ENCODE data around the gene FUT7. TPM values are rescaled to one million over a fixed set of nuclear protein-coding genes. Genes with fewer than 3 reads are reported as not detected.

FUT7 gene
- total and polyA plus RNA-seq, 2 of the 13 experiments (the other 11 are each of a cell fraction or from before 2014, with no cell fraction given): 0.05 TPM; not detected in 1

DNA sequence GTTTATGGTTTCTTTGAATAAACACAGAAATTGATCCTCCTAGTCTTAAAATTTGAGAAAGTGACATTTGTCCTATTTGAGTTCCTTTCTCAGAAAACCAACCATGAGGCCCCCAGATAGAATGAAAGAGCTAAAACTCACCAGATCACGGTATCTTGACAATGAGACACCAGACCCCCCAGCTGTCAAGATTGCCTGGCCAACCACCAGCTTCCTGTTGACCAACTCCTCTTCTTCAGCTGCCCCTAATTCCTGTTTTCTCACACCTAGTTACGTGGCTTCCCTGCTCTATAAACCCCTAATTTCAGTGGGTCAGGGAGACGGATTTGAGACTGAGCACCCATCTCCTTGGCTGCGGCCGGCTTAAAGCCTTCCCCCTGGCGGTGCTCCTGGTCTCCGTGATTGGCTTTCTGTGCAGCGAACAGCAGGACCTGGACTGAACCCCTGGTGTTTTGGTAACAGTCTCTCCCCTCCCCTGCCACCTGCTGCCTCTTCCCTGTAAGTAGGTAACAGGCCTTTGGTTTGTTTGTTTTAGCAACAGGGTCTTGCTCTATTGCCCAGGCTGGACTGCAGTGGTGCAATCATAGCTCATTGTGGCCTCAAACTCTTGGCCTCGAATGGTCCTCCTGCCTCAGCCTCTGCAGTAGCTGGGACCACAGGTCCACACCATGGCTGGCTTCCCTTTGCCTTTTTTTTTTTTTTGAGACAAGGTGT is 26.8 kb upstream of the FUT7 start (continued):
- TF ChIP-seq, protein P1, sequence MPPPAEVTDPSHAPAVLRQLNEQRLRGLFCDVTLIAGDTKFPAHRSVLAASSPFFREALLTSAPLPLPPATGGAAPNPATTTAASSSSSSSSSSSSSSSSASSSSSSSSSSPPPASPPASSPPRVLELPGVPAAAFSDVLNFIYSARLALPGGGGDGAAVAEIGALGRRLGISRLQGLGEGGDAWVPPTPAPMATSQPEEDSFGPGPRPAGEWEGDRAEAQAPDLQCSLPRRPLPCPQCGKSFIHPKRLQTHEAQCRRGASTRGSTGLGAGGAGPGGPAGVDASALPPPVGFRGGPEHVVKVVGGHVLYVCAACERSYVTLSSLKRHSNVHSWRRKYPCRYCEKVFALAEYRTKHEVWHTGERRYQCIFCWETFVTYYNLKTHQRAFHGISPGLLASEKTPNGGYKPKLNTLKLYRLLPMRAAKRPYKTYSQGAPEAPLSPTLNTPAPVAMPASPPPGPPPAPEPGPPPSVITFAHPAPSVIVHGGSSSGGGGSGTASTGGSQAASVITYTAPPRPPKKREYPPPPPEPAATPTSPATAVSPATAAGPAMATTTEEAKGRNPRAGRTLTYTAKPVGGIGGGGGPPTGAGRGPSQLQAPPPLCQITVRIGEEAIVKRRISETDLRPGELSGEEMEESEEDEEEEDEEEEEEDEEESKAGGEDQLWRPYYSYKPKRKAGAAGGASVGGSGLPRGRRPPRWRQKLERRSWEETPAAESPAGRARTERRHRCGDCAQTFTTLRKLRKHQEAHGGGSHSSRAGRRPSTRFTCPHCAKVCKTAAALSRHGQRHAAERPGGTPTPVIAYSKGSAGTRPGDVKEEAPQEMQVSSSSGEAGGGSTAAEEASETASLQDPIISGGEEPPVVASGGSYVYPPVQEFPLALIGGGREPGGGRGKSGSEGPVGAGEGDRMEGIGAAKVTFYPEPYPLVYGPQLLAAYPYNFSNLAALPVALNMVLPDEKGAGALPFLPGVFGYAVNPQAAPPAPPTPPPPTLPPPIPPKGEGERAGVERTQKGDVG (CRISPR knock-in tag; IDR thresholded peaks at IDR 0.05; ENCODE audit: borderline replicate concordance): no peak
- no peak for TF ChIP-seq GLI4 (CRISPR knock-in tag; IDR thresholded peaks at IDR 0.05; ENCODE audit: borderline replicate concordance)
- TF ChIP-seq ZNF83 (CRISPR knock-in tag; IDR thresholded peaks at IDR 0.05; ENCODE audit: borderline replicate concordance): no peak
- TF ChIP-seq ZNF670 (CRISPR knock-in tag; IDR thresholded peaks at IDR 0.05; ENCODE audit: borderline replicate concordance): no peak
- TF ChIP-seq RNF2 (conservative IDR thresholded peaks at IDR 0.05; ENCODE audit: low read depth): no peak
- peak; percentile 43; the same call in 1 of the 2 replicates for TF ChIP-seq KDM1A (CRISPR knock-in tag; IDR thresholded peaks at IDR 0.05)
- no peak for TF ChIP-seq NAIF1 (CRISPR knock-in tag; IDR thresholded peaks at IDR 0.05; ENCODE audit: borderline replicate concordance)
- no peak for TF ChIP-seq SRF (IDR thresholded peaks at IDR 0.05; ENCODE audit: low read depth, low read length)
- TF ChIP-seq, protein P2, sequence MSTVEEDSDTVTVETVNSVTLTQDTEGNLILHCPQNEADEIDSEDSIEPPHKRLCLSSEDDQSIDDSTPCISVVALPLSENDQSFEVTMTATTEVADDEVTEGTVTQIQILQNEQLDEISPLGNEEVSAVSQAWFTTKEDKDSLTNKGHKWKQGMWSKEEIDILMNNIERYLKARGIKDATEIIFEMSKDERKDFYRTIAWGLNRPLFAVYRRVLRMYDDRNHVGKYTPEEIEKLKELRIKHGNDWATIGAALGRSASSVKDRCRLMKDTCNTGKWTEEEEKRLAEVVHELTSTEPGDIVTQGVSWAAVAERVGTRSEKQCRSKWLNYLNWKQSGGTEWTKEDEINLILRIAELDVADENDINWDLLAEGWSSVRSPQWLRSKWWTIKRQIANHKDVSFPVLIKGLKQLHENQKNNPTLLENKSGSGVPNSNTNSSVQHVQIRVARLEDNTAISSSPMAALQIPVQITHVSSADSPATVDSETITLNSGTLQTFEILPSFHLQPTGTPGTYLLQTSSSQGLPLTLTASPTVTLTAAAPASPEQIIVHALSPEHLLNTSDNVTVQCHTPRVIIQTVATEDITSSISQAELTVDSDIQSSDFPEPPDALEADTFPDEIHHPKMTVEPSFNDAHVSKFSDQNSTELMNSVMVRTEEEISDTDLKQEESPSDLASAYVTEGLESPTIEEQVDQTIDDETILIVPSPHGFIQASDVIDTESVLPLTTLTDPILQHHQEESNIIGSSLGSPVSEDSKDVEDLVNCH (CRISPR knock-in tag; IDR thresholded peaks at IDR 0.05): no peak
- no peak for TF ChIP-seq ZNF768 (CRISPR knock-in tag; IDR thresholded peaks at IDR 0.05)
- TF ChIP-seq ZNF296 (CRISPR knock-in tag; conservative IDR thresholded peaks at IDR 0.05): no peak
- no peak for TF ChIP-seq BCL6 (CRISPR knock-in tag; IDR thresholded peaks at IDR 0.05)
- peak; percentile 99 for TF ChIP-seq ZNF121 (CRISPR knock-in tag; IDR thresholded peaks at IDR 0.05)
- no peak for TF ChIP-seq NCOA5 (CRISPR knock-in tag; IDR thresholded peaks at IDR 0.05)
- no peak for TF ChIP-seq RXRB (CRISPR knock-in tag; IDR thresholded peaks at IDR 0.05; ENCODE audit: borderline replicate concordance)
- TF ChIP-seq ERF (CRISPR knock-in tag; IDR thresholded peaks at IDR 0.05): no peak
- TF ChIP-seq KLF13 (CRISPR knock-in tag; IDR thresholded peaks at IDR 0.05): no peak
- no peak for TF ChIP-seq ARNT2 (CRISPR knock-in tag; IDR thresholded peaks at IDR 0.05; ENCODE audit: low read depth)
- no peak for TF ChIP-seq ZNF354B (CRISPR knock-in tag; IDR thresholded peaks at IDR 0.05)
- no peak for TF ChIP-seq HHEX (CRISPR knock-in tag; IDR thresholded peaks at IDR 0.05)
- TF ChIP-seq, protein P3, sequence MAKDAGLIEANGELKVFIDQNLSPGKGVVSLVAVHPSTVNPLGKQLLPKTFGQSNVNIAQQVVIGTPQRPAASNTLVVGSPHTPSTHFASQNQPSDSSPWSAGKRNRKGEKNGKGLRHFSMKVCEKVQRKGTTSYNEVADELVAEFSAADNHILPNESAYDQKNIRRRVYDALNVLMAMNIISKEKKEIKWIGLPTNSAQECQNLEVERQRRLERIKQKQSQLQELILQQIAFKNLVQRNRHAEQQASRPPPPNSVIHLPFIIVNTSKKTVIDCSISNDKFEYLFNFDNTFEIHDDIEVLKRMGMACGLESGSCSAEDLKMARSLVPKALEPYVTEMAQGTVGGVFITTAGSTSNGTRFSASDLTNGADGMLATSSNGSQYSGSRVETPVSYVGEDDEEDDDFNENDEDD (CRISPR knock-in tag; IDR thresholded peaks at IDR 0.05; ENCODE audit: borderline replicate concordance): no peak
- no peak for TF ChIP-seq MAFK (conservative IDR thresholded peaks at IDR 0.05 in 1 of 2, IDR thresholded peaks at IDR 0.05 in 1 of 2; ENCODE audit: low read length in 2 of 2)
- TF ChIP-seq, protein P4, sequence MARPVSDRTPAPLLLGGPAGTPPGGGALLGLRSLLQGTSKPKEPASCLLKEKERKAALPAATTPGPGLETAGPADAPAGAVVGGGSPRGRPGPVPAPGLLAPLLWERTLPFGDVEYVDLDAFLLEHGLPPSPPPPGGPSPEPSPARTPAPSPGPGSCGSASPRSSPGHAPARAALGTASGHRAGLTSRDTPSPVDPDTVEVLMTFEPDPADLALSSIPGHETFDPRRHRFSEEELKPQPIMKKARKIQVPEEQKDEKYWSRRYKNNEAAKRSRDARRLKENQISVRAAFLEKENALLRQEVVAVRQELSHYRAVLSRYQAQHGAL (CRISPR knock-in tag; IDR thresholded peaks at IDR 0.05; ENCODE audit: not compliant biosample characterization): no peak
- TF ChIP-seq CREB1 (IDR thresholded peaks at IDR 0.05): no peak
- TF ChIP-seq CREB1 (CRISPR knock-in tag; IDR thresholded peaks at IDR 0.05): no peak
